Measurements from ENCODE around the gene MMP17.
"Not testable (repeated sequence)": the region's sequence is repeated elsewhere in the genome, so short reads cannot be mapped to it uniquely, and the experiment has no call there.

MMP17 gene

GRCh38 chr12:131799828-131800593, 28.2 kb upstream of the MMP17 start:
- no peak for DNase-seq (ENCODE audit: insufficient read length, low spot score)
- no peak for FAIRE-seq

- DNase-seq (ENCODE audit: insufficient read length, low spot score) = no peak
Observed at GRCh38 chr12:131800594-131801135, 27.5 kb upstream of the MMP17 start.

GRCh38 chr12:131801254-131801866, 26.8 kb upstream of the MMP17 start:
- peak; percentile 13 for FAIRE-seq
- DNase-seq (ENCODE audit: insufficient read length, low spot score) = no peak

More at GRCh38 chr12:131800594-131801135, 27.5 kb upstream of the MMP17 start:
- FAIRE-seq = no peak

- FAIRE-seq = no peak
Observed at GRCh38 chr12:131803961-131804521, 24.2 kb upstream of the MMP17 start.

GRCh38 chr12:131805421-131805820, 22.8 kb upstream of the MMP17 start:
- FAIRE-seq (no peak), DNase-seq (ENCODE audit: insufficient read length, low spot score) (no peak)

More at GRCh38 chr12:131803961-131804521, 24.2 kb upstream of the MMP17 start:
- no peak for DNase-seq (ENCODE audit: insufficient read length, low spot score)

GRCh38 chr12:131806674-131807073, 21.5 kb upstream of the MMP17 start:
- FAIRE-seq (no peak), DNase-seq (ENCODE audit: insufficient read length, low spot score) (no peak)

GRCh38 chr12:131808744-131809371, 19.3 kb upstream of the MMP17 start:
- no peak for FAIRE-seq
- DNase-seq (ENCODE audit: insufficient read length, low spot score) = no peak

GRCh38 chr12:131809476-131810254, 18.5 kb upstream of the MMP17 start:
- not testable (repeated sequence) for FAIRE-seq

GRCh38 chr12:131810726-131811125, 17.5 kb upstream of the MMP17 start:
- DNase-seq (ENCODE audit: insufficient read length, low spot score) (no peak), FAIRE-seq (no peak)

More at GRCh38 chr12:131809476-131810254, 18.5 kb upstream of the MMP17 start:
- DNase-seq (ENCODE audit: insufficient read length, low spot score) = not testable (repeated sequence)

GRCh38 chr12:131815131-131815530, 13.1 kb upstream of the MMP17 start:
- no peak for DNase-seq (ENCODE audit: insufficient read length, low spot score)
- FAIRE-seq = no peak

- DNase-seq (ENCODE audit: insufficient read length, low spot score) = no peak
- FAIRE-seq = no peak
Observed at GRCh38 chr12:131816495-131816894, 11.7 kb upstream of the MMP17 start.

- DNase-seq (ENCODE audit: insufficient read length, low spot score) (no peak), FAIRE-seq (no peak)
Observed at GRCh38 chr12:131817241-131817640, 11.0 kb upstream of the MMP17 start.

GRCh38 chr12:131818821-131819585, 9.2 kb upstream of the MMP17 start:
- FAIRE-seq (no peak), DNase-seq (ENCODE audit: insufficient read length, low spot score) (no peak)

GRCh38 chr12:131824450-131824849, 3.7 kb upstream of the MMP17 start:
- FAIRE-seq (no peak), DNase-seq (ENCODE audit: insufficient read length, low spot score) (no peak)

- DNase-seq (ENCODE audit: insufficient read length, low spot score) (no peak), FAIRE-seq (no peak)
Observed at GRCh38 chr12:131825146-131825892, 2.9 kb upstream of the MMP17 start.

GRCh38 chr12:131826097-131826928, 1.9 kb upstream of the MMP17 start:
- no peak for FAIRE-seq

GRCh38 chr12:131828671-131829355, 620 bp downstream of the MMP17 start:
- FAIRE-seq = no peak
- DNase-seq (ENCODE audit: insufficient read length, low spot score) = no peak

More at GRCh38 chr12:131826097-131826928, 1.9 kb upstream of the MMP17 start:
- DNase-seq (ENCODE audit: insufficient read length, low spot score) = no peak

All from HTR-8/SVneo (cell line).